ENCODE measurements around the gene VEGFA.

VEGFA gene

DNA sequence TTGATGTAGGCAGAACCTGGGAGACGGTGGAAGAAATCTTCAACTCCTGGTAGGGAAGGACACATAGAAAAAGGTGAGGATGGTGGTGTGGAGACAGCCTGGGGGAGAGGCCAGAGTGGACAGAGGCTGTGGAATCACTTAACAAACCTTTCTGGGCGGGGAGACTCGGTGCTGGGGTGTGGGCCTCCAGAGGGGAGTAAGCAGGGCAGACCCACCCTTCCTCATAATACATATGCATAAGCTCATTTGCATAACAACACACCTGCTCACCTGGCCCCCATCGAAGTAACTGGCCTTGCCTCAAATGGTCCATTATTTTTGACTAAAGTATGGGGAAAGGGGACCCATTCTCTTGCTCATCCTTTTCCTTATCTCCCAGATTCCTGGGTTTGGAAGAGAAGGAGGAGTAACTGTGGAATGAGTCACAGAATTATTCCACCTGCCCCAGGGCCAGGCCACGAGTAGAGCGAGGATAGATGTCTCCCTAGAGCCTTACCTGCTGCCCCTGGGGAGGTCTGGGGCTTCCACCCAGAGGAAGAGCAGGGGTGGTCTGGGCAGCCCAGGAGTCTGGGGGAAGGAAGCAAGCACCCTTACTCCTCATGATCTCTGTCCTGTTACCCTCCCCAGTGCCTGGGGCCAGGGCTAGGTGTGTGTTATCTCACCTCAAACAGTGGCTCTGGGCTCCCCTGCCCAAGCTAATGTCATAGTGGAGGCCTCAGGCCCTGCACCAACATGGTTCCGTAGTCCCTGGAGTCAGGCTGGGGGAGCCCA, 10.7 kb upstream of the VEGFA start:
- no peak for DNase-seq (ENCODE audit: low read depth in 2 of 2)

DNA sequence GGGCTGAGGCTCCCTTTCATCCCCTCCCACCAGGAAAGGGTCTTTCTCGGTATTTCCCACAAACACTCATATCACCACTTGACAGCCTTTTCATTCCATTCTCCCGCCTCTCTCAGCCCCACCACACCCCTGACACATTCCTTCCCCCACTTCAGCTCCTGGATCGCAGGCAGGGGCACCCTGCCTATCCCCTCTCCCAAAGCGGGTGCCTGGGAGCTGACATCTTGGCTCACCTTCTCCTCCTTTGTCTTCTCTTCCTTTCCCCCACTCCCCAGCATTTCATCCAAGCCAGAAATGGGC, 10.2 kb upstream of the VEGFA start:
- DNase-seq (ENCODE audit: low read depth in 2 of 2) = no peak

DNA sequence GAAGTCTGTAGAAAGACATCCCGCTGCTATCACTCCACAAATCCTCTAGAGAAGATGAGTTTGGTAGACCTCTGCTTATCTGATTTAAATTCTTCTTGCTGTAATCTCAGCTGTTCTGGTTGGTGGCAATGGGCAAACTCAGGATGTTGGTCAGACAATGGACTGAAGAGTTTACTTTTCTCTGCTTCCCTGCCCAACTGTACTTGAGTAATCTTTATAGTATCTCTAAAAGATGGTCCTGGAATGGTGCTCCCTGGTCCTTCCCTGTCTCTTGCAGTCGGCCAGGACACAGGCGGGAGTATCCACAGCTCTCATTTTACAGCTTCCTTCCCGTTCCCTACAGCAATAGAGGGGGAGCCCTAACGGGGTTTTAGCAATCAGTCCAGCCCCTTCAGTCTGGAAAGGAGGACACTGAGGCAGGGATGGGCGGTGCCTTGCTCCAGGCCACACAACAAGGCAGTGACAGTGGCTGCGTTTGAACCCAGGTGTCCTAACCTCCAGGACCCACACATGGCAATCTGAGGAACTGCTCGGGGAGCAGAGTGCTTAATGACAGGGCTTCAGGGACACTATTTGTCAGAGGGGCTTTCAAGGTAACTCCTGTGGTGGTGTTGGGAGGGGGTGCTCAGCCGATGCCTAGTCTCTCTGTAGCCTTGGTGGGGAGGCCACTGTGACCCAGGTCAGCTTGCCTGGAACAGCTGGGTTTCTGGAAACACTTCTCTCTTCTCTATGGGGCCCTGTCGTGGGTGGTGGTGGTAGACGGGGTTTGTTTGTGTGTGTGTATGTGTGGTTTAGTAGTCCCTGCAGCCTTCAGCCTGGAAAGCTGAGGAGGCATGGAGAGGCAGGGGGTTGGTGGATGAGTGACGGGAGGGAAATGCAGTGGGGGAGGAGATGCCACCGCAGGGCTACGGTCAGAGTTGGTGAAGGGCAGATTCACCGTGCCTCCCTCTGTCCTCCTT, 9.5 kb upstream of the VEGFA start:
- no peak for DNase-seq (ENCODE audit: low read depth in 2 of 2)

DNA sequence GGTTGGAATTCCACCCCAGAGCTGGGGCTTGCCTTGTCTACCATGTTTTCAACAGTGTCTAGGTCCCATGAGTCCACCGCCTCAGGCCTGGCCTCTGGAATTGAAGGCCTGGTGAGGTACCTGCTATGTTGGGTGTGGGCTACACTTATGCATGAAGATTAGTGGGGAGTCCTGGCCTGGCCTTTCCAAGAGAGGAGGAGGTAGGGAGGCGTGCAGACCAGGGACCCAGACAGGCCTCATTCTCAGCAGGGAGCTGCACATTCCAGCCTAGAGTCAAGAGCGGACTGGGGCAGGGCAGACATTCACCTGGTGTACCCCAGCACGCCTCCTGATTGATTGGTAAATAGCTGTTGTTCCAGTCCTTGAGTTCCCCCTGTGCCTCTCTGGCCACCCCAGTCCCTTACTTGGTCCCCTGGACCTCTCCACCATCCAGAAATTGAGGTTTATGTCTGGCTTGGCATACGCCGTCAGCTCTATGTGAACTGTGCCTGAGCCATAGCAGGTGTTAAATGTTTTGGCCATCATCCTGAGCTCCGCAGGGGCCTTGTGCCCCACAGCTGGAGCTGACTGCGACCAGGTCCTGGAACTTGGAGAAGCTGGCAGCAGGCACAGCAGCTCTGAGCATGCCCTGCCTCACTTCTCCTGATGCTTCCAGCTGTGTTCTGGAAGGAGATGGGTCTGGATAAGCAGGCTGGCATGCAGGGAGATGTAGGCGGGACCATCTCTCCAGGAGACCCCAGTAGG, 8.2 kb upstream of the VEGFA start:
- DNase-seq (ENCODE audit: low read depth in 2 of 2) = no peak

DNA sequence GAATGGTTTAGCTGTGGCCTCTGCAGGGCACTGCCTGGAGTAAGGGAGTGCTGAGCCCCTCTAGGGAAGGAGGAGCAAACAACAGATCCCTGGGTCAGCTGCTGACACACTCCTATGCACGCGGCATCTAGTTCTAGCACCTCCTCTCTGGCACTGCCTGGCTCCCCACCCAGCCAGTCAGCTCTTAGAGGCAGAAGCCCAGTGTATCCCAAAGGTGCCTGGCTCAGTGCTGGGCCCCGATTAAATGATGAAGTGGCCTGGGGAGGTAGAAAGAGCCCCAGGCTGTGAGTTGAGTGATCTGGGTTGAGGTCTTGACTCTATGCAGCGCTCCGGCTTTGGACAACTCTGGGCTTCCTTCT, 7.6 kb upstream of the VEGFA start:
- no peak for DNase-seq (ENCODE audit: low read depth in 2 of 2)

DNA sequence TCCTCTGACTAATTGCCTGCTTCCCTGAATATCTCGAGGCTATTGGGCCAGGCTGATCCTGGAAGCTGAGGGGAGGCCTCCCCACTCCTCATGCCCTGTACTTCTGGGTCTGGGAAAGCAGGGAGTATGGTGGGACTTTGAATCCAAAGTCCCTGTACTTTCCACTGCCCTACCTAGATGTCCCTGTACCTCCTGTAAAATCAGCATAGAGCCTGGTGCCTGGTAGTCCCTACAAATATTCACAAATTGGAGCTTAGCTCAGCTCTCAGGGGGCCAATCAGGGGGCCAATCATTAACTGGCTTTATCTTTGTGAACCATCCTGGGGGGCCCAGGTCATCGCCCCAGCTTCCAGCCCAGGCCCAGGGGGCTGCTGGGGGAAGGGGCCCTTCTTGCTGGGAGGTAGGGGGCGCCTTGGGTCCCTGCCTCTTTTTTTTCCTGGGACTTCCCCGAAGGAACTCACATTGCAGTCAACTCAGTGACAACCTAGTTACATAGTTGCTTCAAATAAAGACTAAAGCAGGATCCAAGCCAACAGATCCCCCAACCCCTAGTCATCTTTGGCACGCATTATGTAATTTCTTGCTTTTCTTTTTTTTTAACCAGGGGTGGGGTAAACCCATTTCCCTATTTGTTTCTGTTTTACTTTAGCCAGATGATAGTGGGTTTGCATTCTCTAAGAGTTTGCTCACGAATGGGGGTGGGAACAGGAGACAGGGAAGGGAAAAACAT, 6.9 kb upstream of the VEGFA start:
- no peak for DNase-seq (ENCODE audit: low read depth in 2 of 2)

DNA sequence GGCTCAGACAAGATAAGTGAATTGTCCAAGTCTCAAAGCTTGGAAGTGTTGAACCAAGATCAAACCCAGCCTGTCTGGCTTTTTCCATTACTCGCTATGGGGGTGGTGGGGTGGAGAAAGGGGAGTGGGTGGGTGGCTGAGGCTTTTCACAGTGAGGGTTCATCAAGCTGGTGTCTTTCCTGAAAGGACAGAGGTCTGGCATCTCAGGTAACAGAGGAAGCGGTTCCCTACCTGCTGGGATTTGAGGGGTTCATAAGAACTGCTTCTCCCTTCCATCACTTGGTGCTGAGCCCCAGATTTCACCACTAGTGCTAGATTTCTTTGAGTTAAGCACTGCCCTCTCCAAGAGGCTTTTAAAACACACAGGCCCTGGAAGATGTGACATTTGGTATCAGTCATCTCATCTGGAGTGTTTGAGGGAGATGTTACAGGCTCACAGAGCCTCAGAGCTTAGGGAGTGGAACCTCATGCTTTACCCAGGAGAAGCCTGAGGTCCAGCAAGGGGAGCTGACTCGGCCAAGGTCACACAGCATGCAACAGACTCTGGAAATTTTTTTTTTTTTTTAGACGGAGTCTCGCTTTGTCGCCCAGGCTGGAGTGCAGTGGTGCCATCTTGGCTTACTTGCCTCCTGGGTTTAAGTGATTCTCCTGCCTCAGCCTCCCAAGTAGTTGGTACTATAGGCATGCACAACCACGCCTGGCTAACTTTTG, 6.0 kb upstream of the VEGFA start:
- no peak for DNase-seq (ENCODE audit: low read depth in 2 of 2)

DNA sequence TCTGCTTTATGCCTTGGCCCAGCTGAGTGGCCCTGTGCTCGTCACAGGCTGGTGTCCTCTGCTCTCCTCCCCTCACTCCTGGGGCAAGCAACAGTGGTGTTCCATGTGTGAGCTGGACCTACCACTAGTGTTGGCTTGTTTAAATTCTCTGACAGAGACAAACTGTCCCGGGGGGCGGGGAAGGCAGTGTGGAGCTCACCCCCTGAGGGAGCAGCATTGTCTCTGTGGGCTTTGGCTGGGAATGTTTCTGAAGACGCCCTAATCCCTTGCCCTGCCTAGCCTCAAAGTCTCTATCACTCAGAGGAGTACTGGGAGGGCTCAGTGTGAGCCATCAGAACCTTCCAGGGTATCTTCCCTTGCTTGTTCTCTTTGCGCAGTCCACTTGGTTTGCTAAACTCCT, 5.2 kb upstream of the VEGFA start:
- no peak for DNase-seq (ENCODE audit: low read depth in 2 of 2)

DNA sequence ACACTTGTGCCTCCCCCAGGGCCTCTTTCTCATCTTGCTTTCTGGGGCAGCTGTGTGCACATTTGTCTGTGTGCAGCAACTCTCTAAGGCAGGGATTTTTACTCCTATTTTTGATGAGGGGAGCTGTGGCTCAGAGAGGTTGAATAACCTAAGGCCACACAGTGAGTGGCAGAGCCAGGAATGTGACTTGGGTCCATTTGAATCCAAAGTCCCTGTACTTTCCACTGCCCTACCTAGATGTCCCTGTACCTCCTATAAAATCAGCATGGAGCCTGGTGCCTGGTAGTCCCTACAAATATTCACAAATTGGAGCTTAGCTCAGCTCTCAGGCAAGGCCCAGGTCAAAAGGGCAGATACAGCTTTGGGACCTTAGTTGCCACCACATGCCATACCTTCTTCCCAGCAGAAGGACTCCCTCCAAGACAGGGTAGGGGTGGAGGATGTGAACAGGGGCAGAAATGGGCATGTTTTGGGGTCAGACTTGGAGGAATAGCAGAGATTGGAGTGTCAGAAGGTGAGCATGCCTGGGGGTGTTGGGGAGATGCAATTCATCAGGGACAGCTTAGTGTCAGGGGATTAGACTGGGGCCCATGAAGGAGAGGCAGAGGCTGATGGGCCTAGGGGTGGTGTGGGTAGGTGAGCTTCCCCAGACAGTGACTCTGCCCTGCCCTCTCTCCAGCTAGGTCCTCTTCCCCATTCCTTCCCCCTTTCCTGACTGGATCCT, 4.1 kb upstream of the VEGFA start:
- no peak for DNase-seq (ENCODE audit: low read depth in 2 of 2)

DNA sequence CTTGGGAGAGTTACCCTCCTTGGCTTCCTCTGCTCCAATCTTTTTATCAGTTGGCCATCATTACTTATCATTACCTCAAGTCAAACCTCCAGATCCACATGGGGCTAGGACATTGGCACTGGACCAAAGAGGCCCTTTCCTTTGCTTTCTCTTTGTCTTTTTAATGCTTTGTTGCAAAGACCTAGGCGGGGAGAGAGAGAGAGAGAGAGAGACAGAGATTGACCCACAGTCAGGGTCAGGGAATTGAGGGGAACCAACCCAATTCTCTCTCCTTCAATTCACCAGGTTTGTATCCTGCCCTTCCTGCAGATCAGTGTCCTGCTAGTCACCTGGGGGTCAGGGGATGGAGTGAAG, 3.5 kb upstream of the VEGFA start:
- DNase-seq (ENCODE audit: low read depth in 2 of 2) = no peak

DNA sequence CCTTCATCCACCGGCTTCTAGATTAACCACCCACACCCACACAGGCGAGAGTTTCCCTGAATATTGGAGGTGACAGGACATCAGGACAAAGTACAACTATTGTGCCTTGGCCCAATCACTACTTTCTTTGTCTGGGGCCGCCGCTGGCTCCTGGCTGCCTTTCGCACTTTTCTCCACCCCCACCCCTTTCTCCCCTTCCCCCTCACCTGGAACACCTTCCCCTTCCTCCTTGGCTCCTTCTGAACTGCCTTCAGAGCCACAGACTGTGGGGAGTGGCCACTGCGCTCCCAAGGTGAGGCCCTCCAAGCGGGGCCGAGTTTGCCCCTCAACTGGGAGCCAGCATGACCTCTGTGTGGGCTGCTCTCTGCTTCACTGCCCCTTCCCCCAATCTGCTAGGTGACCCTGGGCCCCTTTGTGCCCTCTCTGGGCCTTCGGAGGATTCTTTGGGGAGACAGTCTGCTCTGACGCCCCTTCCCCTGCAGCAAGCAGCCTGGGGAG, 3.0 kb upstream of the VEGFA start:
- no peak for DNase-seq (ENCODE audit: low read depth in 2 of 2)

DNA sequence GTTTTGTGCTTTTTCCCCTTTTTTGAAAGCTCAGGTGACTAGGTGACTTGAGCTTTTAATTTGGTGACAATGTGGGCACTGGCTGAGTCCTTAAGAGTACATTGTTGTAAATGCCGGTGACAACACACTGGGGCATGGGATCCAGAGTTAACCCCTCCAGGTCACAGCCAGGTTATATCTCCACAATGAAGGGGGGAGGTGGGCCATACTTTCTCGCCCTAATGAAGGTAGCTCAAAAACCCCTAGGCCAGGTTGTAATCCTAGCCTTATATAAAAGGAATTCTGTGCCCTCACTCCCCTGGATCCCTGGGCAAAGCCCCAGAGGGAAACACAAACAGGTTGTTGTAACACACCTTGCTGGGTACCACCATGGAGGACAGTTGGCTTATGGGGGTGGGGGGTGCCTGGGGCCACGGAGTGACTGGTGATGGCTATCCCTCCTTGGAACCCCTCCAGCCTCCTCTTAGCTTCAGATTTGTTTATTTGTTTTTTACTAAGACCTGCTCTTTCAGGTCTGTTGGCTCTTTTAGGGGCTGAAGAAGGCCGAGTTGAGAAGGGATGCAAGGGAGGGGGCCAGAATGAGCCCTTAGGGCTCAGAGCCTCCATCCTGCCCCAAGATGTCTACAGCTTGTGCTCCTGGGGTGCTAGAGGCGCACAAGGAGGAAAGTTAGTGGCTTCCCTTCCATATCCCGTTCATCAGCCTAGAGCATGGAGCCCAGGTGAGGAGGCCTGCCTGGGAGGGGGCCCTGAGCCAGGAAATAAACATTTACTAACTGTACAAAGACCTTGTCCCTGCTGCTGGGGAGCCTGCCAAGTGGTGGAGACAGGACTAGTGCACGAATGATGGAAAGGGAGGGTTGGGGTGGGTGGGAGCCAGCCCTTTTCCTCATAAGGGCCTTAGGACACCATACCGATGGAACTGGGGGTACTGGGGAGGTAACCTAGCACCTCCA, 2.2 kb upstream of the VEGFA start:
- no peak for DNase-seq (ENCODE audit: low read depth in 2 of 2)

DNA sequence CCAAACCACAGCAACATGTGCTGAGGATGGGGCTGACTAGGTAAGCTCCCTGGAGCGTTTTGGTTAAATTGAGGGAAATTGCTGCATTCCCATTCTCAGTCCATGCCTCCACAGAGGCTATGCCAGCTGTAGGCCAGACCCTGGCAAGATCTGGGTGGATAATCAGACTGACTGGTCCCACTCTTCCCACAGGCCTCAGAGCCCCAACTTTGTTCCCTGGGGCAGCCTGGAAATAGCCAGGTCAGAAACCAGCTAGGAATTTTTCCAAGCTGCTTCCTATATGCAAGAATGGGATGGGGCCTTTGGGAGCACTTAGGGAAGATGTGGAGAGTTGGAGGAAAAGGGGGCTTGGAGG, 1.5 kb upstream of the VEGFA start:
- DNase-seq (ENCODE audit: low read depth in 2 of 2) = no peak

DNA sequence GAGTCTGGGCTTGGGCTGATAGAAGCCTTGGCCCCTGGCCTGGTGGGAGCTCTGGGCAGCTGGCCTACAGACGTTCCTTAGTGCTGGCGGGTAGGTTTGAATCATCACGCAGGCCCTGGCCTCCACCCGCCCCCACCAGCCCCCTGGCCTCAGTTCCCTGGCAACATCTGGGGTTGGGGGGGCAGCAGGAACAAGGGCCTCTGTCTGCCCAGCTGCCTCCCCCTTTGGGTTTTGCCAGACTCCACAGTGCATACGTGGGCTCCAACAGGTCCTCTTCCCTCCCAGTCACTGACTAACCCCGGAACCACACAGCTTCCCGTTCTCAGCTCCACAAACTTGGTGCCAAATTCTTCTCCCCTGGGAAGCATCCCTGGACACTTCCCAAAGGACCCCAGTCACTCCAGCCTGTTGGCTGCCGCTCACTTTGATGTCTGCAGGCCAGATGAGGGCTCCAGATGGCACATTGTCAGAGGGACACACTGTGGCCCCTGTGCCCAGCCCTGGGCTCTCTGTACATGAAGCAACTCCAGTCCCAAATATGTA, 957 bp upstream of the VEGFA start:
- no peak for DNase-seq (ENCODE audit: low read depth in 2 of 2)

DNA sequence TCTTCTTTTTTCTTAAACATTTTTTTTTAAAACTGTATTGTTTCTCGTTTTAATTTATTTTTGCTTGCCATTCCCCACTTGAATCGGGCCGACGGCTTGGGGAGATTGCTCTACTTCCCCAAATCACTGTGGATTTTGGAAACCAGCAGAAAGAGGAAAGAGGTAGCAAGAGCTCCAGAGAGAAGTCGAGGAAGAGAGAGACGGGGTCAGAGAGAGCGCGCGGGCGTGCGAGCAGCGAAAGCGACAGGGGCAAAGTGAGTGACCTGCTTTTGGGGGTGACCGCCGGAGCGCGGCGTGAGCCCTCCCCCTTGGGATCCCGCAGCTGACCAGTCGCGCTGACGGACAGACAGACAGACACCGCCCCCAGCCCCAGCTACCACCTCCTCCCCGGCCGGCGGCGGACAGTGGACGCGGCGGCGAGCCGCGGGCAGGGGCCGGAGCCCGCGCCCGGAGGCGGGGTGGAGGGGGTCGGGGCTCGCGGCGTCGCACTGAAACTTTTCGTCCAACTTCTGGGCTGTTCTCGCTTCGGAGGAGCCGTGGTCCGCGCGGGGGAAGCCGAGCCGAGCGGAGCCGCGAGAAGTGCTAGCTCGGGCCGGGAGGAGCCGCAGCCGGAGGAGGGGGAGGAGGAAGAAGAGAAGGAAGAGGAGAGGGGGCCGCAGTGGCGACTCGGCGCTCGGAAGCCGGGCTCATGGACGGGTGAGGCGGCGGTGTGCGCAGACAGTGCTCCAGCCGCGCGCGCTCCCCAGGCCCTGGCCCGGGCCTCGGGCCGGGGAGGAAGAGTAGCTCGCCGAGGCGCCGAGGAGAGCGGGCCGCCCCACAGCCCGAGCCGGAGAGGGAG, 580 bp downstream of the VEGFA start:
- DNase-seq (ENCODE audit: low read depth in 2 of 2) = peak in 1 of 2 donors; percentile 20

DNA sequence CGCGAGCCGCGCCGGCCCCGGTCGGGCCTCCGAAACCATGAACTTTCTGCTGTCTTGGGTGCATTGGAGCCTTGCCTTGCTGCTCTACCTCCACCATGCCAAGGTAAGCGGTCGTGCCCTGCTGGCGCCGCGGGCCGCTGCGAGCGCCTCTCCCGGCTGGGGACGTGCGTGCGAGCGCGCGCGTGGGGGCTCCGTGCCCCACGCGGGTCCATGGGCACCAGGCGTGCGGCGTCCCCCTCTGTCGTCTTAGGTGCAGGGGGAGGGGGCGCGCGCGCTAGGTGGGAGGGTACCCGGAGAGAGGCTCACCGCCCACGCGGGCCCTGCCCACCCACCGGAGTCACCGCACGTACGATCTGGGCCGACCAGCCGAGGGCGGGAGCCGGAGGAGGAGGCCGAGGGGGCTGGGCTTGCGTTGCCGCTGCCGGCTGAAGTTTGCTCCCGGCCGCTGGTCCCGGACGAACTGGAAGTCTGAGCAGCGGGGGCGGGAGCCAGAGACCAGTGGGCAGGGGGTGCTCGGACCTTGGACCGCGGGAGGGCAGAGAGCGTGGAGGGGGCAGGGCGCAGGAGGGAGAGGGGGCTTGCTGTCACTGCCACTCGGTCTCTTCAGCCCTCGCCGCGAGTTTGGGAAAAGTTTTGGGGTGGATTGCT, 1.3 kb downstream of the VEGFA start:
- peak; percentile 44 to 65 for DNase-seq (ENCODE audit: low read depth in 2 of 2)

DNA sequence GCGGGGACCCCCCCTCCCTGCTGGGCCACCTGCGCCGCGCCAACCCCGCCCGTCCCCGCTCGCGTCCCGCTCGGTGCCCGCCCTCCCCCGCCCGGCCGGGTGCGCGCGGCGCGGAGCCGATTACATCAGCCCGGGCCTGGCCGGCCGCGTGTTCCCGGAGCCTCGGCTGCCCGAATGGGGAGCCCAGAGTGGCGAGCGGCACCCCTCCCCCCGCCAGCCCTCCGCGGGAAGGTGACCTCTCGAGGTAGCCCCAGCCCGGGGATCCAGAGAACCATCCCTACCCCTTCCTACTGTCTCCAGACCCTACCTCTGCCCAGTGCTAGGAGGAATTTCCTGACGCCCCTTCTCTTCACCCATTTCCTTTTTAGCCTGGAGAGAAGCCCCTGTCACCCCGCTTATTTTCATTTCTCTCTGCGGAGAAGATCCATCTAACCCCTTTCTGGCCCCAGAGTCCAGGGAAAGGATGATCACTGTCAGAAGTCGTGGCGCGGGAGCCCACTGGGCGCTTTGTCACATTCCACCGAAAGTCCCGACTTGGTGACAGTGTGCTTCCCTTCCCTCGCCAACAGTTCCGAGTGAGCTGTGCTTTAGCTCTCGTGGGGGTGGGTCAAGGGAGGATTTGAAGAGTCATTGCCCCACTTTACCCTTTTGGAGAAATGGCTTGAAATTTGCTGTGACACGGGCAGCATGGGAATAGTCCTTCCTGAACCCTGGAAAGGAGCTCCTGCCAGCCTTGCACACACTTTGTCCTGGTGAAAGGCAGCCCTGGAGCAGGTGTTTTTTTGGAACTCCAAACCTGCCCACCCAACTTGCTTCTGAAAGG, 2.1 kb downstream of the VEGFA start:
- DNase-seq (ENCODE audit: low read depth in 2 of 2) = peak; percentile 50 to 61

Data from activated CD4-positive, alpha-beta T cell treated with anti-CD3 and anti-CD28 coated beads for 24 hours (primary cell).